Left lobe of liver (tissue), 2 donors: ENCODE results near the gene CYP4F2. TPM values are rescaled to one million over a fixed set of nuclear protein-coding genes. Genes with fewer than 3 reads are reported as not detected.
"Not testable (repeated sequence)": the region's sequence is repeated elsewhere in the genome, so short reads cannot be mapped to it uniquely, and the experiment has no call there.

Experiments
- ATAC-seq: fragments of 200-7000 bp; cut with Tn5 transposase; one replicate; pipeline ENCODE4 v1.9.1; 2020; ENCODE audit warnings: mild to moderate bottlenecking, moderate library complexity
- DNase-seq: peaks from one replicate; pipeline ENCODE4 v3.0.0-alpha.2; 2020; ENCODE audit warnings: low spot score
- total RNA-seq: library from RNA; stranded (reverse); gene quantifications from one replicate; pipeline ENCODE4 v1.2.1, GENCODE V29; 2021
- donor health status: DM: no; HTN: no; CAD: no; lungs with moderate emphysema.
- donor health status: DM: no; HTN: yes; CAD: no.

CYP4F2 gene
- total RNA-seq, 1 donor from 2014 or later, result 228 TPM

- DNase-seq (peak; percentile 62), ATAC-seq (peak; percentile 10)
Measured at GRCh38 chr19:15902254-15902653, 4.4 kb upstream of the CYP4F2 start.

GRCh38 chr19:15900504-15900903 is 2.6 kb upstream of the CYP4F2 start:
- ATAC-seq, result no peak
- DNase-seq, result no peak

- DNase-seq, ATAC-seq: not testable (repeated sequence)
Measured at GRCh38 chr19:15900032-15900431, 2.2 kb upstream of the CYP4F2 start.

- ATAC-seq, DNase-seq: not testable (repeated sequence)
Measured at GRCh38 chr19:15899561-15899960, 1.7 kb upstream of the CYP4F2 start.

- ATAC-seq, result peak; percentile 59
- peak; percentile 72 for DNase-seq
Measured at GRCh38 chr19:15897026-15897737, 692 bp downstream of the CYP4F2 start.

- DNase-seq, result no peak
- no peak for ATAC-seq
Measured at GRCh38 chr19:15895876-15896430, 1.9 kb downstream of the CYP4F2 start.

GRCh38 chr19:15894359-15894758 is 3.5 kb downstream of the CYP4F2 start:
- ATAC-seq (no peak), DNase-seq (no peak)

- DNase-seq (peak; percentile 82), ATAC-seq (peak; percentile 42)
Measured at GRCh38 chr19:15893477-15893876, 4.4 kb downstream of the CYP4F2 start.

- DNase-seq, result no peak
- ATAC-seq, result no peak
Measured at GRCh38 chr19:15892012-15892411, 5.9 kb downstream of the CYP4F2 start.

GRCh38 chr19:15891434-15891833 is 6.4 kb downstream of the CYP4F2 start:
- ATAC-seq (peak; percentile 60), DNase-seq (no peak)

- DNase-seq, ATAC-seq: not testable (repeated sequence)
Measured at GRCh38 chr19:15889339-15889738, 8.5 kb downstream of the CYP4F2 start.

GRCh38 chr19:15885919-15886318 is 12.0 kb downstream of the CYP4F2 start:
- DNase-seq, result no peak
- ATAC-seq, result no peak

- ATAC-seq (no peak), DNase-seq (no peak)
Measured at GRCh38 chr19:15885167-15885566, 12.7 kb downstream of the CYP4F2 start.

GRCh38 chr19:15883329-15883728 is 14.5 kb downstream of the CYP4F2 start:
- ATAC-seq, DNase-seq: not testable (repeated sequence)

GRCh38 chr19:15874821-15875474 is 22.9 kb downstream of the CYP4F2 start:
- no peak for ATAC-seq
- no peak for DNase-seq

- not testable (repeated sequence) for ATAC-seq, DNase-seq
Measured at GRCh38 chr19:15873771-15874170, 24.1 kb downstream of the CYP4F2 start.

- ATAC-seq (no peak), DNase-seq (no peak)
Measured at GRCh38 chr19:15871570-15871969, 26.3 kb downstream of the CYP4F2 start.

GRCh38 chr19:15869873-15870272 is 28.0 kb downstream of the CYP4F2 start:
- no peak for DNase-seq
- ATAC-seq, result peak; percentile 4

GRCh38 chr19:15869109-15869555 is 28.7 kb downstream of the CYP4F2 start:
- peak; percentile 82 for DNase-seq

GRCh38 chr19:15866636-15867035 is 31.2 kb downstream of the CYP4F2 start:
- no peak for ATAC-seq
- no peak for DNase-seq

More at GRCh38 chr19:15869109-15869555, 28.7 kb downstream of the CYP4F2 start:
- ATAC-seq, result peak; percentile 95

- ATAC-seq (no peak), DNase-seq (no peak)
Measured at GRCh38 chr19:15864824-15865223, 33.0 kb downstream of the CYP4F2 start.

- DNase-seq, result no peak
- no peak for ATAC-seq
Measured at GRCh38 chr19:15863272-15863671, 34.6 kb downstream of the CYP4F2 start.
